Right lobe of liver (tissue), 4 donors: ENCODE data around the gene POU4F3.

Source experiments
- CTCF ChIP-seq, 4 donors: fragments of 200-600 bp in 3 of 4; fragments of 450-650 bp in 1 of 4; IDR thresholded peaks; one replicate each; pipeline versions ENCODE4 v1.5.1 to v1.8.0; 2016 to 2022; ENCODE audit warnings: antibody characterized with exemption in 4 of 4, mild to moderate bottlenecking in 2 of 4
- POLR2A ChIP-seq: fragments of 450-650 bp; IDR thresholded peaks from one replicate; pipeline ENCODE4 v1.6.1; 2017; ENCODE audit warnings: antibody characterized with exemption, mild to moderate bottlenecking
- donor health status: DM: no; HTN: no; CAD: no.
- donor health status: DM: no; HTN: no; CAD: no.
- donor health status: DM: no; HTN: yes; CAD: no.

GRCh38 chr5:146307796-146308195 lies 30.8 kb upstream of the POU4F3 start:
- TF ChIP-seq CTCF (IDR thresholded peaks at IDR 0.05), result no peak
- TF ChIP-seq POLR2A, result no peak
